ENCODE data around the gene MYO18B.

Gene MYO18B

DNA sequence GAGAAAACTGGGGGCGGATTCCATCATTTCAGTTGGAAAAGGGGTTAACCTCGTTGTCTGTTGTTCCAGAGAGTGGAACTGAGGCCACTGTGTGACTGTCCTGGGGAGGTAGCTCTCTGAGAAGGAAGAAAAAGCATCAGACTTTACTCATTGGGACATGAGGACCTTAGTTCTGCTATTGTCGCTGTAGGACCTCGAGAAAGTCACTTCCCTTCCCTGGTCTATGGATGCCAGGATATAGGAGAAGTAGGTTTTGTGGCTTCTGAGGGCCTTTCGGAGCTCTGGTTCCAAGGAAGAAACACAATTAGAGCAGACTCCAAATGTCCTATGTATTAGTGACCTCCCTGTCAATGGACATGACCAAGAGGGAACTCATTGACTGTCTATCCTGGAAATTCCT, 6.2 kb downstream of the MYO18B start:
- DNase-seq (ENCODE audit: low read depth in 3 of 3, low spot score in 1 of 3), result no peak

GRCh38 chr22:25748704-25749103, 6.7 kb downstream of the MYO18B start:
- DNase-seq (ENCODE audit: low read depth in 3 of 3, low spot score in 1 of 3), result no peak

DNA sequence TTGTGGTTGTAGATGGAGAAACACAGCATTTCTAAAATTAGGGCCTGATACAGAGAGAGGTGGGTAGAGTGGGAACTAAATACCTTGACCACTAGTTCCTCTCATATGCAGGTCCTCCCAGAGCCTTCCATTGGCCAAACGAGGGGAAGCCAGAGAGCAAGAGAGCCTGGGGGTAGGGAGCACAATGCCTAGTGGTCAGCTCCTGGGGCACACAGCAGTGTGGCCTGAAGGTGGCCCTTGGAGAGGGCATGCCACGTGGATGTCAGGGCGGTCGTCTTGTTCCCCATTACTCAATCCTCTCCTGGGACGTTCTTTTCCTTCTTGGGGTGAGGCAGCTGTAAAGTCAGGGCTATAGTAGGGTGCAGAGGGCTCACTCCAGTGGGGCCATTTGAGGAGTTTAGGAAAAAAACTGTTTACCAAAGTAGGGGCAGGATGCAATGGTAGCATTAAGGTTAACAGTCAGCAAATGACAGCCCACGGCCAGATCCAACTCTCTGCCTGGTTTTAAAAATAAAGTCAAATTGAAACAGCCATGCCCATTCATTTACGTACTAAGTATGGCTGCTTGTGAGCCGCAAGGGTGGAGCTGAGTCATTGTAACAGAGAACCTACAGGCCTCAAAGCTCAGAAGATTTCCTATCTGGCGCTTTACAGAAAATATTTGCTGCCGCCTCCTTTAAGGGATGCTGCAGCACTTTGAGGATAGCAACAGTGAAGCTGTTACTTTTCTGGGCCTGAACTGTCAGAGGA, 7.6 kb downstream of the MYO18B start:
- no peak for DNase-seq (ENCODE audit: low read depth in 3 of 3, low spot score in 1 of 3)

GRCh38 chr22:25750569-25751173, 8.7 kb downstream of the MYO18B start:
- DNase-seq (ENCODE audit: low read depth in 3 of 3, low spot score in 1 of 3), result no peak

GRCh38 chr22:25751174-25751581, 9.2 kb downstream of the MYO18B start:
- DNase-seq (ENCODE audit: low read depth in 3 of 3, low spot score in 1 of 3), result no peak

- no peak for DNase-seq (ENCODE audit: low read depth in 3 of 3, low spot score in 1 of 3)
These were observed 10.7 kb downstream of the MYO18B start for GRCh38 chr22:25752615-25753214.

DNA sequence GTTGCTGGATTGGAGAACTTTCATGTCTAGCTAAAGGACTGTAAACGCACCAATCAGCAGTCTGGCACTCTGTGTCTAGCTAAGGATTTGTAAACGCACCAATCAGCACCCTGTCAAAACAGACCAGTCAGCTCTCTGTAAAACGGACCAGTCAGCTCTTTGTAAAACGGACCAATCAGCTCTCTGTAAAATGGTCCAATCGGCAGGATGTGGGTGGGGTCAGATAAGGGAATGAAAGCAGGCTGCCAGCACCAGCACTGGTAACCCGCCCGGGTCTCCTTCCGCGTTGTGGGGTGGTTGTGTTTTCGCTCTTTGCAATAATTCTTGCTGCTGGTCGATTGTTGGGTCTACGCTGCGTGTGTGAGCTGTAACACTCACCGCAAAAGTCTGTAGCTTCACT, 11.3 kb downstream of the MYO18B start:
- no peak for DNase-seq (ENCODE audit: low read depth in 3 of 3, low spot score in 1 of 3)

- no peak for DNase-seq (ENCODE audit: low read depth in 3 of 3, low spot score in 1 of 3)
These were observed 12.7 kb downstream of the MYO18B start for GRCh38 chr22:25754527-25755202.

GRCh38 chr22:25757686-25758085, 15.7 kb downstream of the MYO18B start:
- DNase-seq (ENCODE audit: low read depth in 3 of 3, low spot score in 1 of 3), result no peak

GRCh38 chr22:25758316-25758715, 16.3 kb downstream of the MYO18B start:
- DNase-seq (ENCODE audit: low read depth in 3 of 3, low spot score in 1 of 3), result no peak

GRCh38 chr22:25759825-25760231, 17.8 kb downstream of the MYO18B start:
- no peak for DNase-seq (ENCODE audit: low read depth in 3 of 3, low spot score in 1 of 3)

DNA sequence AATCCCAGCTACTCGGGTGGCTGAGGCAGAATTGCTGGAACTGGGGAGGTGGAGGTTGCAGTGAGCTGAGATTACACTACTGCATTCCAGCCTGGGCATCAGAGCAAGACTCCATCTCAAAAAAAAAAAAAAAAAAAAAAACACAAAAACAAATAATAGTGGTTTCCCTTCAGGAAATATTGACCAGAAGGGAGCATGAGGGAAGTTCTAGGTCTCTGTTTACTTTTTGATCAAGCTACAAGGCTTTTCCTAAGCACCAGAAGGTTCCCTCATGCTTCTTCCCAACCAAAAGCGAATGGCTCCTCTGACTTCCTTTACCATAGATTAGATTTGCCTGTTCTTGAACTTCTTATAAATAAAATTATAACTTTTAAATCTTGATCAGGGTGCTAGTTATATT, 18.3 kb downstream of the MYO18B start:
- DNase-seq (ENCODE audit: low read depth in 3 of 3, low spot score in 1 of 3), result no peak

DNA sequence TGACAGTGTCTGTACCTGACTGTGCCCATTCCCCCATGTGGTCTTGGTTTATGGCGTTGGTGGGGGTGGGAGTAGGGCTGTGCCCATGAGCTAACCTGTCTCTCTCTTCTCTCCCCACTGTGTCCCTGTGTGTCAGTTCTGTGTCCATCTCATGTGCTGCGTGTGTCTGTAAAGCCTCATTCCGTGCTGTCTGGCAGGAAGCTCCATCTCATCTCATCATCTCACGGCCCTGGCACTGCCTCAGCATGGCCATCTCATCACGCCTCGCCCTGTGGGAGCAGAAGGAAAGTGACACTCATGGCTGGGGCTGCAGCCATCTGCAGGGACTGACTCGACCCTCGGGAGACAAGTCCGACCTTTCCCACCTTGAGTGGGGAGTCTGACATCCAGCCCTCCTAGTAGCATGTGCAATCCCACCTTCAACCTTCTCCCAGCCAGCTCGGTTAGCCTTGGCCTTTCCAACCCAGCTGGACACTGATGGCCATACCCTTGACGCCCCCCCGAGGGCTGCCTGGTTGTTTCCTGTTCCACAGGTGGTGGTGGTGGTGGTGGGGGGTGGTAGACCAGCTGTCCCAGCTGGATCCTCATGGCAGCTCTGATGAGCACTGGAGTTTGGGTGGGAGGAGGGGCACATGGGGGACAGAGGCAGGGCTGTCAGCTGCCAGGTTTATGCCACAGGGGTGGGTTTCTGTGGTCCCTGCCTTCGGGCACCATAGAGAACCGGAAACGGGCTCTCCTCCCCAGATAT, 19.0 kb downstream of the MYO18B start:
- DNase-seq (ENCODE audit: low read depth in 3 of 3, low spot score in 1 of 3), result no peak

DNA sequence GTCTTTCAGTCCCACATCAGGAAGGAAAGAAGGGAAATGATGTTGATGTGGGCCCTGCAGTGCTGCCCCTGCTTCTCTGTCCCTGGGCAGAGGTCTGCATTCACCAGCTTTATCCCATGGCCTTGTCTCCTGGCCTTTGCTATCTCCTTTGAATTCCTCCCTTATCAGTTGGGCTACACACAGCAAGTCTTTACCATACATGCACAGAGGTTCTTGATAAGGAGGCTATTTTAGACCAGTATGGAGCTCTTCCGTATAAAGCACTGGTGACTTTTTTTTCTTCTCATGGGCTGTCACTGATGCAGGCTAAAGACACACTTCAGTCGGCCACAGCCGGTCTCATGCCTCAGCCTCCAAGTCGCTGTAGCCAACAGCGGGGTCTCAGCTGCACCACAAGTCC, 20.2 kb downstream of the MYO18B start:
- no peak for DNase-seq (ENCODE audit: low read depth in 3 of 3, low spot score in 1 of 3)

- no peak for DNase-seq (ENCODE audit: low read depth in 3 of 3, low spot score in 1 of 3)
These were observed 21.3 kb downstream of the MYO18B start for GRCh38 chr22:25763239-25763777.

DNA sequence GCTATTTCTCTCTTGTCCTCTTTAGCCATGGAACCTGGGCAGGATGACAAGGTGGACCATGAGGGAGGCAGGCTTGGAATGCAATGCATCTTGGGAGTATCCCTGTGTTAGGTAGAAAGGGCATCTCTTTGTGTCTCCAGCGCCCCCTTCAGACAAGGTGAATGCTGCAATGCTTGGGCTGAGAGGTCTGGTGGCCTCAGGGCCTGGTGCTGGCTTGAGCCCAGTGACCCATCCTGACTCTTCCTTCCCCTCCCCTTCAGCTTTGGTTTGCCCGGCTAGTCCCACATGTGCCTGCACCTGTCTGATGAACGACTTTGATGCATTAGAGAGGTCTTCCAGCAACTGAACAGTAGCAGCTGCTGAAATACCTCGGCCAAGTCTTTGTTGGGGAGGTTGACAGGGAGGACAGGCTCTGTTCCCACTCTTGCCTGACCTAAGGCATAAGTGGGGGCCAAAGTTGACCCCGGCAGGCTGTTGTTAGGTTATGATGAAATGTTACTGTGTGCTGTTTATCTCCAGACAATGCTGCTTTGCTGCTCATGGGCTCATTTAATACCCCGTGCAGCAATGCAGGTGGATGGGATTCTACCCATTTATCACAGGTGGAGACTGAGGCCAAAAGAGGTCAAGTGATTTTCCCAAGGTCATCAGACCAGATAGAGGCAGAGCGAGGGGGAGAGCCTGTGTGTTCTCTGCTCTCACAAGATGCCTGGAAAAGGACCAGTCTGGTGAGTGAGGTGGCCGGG, 22.5 kb downstream of the MYO18B start:
- DNase-seq (ENCODE audit: low read depth in 3 of 3, low spot score in 1 of 3), result no peak

DNA sequence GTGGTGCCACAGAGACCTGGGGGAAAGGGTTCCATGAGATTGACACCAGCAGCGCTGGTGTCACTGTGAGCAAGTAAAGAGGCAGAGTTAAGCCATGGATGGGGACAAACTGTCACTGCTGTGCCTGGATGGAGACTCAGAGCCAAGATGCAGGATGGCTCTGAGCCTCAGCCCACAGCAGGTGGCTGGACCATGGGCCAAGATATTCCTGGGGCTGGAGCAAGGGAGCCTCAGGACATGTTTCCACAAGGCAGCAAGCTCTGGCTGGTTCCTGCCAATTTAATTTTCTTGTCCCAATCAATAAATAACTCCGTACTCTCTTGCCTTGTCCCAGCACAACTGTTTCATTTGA, 23.0 kb downstream of the MYO18B start:
- no peak for DNase-seq (ENCODE audit: low read depth in 3 of 3, low spot score in 1 of 3)

GRCh38 chr22:25765801-25766200, 23.8 kb downstream of the MYO18B start:
- no peak for DNase-seq (ENCODE audit: low read depth in 3 of 3, low spot score in 1 of 3)

DNA sequence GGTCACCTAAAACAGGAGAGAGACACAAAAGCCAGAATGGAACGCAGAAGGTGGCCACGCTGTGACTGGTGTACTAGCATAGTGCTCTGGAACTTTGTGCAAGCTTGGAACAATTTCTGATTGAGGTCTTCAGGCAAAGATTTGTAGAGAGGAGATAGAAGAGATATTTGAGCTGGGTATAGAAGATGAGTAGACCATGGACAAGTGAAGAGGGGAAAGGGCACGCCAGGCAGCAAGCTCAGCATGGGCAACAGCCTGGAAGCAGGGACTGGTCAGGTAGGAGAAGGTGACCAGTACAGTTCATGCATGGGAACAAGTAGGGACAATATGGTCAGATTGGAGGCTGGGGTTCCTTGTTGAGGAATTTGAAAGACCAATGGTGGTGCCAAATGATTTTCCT, 24.4 kb downstream of the MYO18B start:
- DNase-seq (ENCODE audit: low read depth in 3 of 3, low spot score in 1 of 3), result no peak

GRCh38 chr22:25770333-25770732, 28.3 kb downstream of the MYO18B start:
- no peak for DNase-seq (ENCODE audit: low read depth in 3 of 3, low spot score in 1 of 3)

All from stimulated activated CD4-positive, alpha-beta T cell treated with anti-CD3 and anti-CD28 coated beads, TNF-alpha, amount 100 ng/mL, for 1 hour (primary cell).